ENCODE results near the gene NRG2.

Gene NRG2

DNA sequence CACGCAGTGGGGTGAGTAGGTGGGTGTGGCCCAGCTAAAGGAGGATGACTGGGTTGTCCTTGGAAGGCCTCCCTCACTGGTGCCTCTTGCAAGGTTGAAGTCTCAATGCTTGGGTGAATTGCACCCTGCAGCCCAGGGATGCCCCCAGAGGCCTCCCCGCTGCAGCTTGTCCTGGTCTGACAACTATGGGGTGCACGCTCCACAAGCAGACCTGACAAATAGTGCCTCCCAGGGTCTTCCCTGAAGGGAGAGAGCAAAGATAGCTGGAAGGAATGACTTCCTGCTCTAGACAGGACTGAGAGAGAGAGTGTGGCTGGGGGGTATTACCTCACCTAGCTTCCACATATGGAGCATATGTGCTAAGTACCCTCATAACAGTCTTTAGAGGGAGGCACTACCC is 245.8 kb downstream of the NRG2 start:
- peaks cover 0 to 17% (median 14%) of the 10 kb centered on the region in 4 donors for H3K4me1 ChIP-seq
- no peak overlapping the region for H3K4me3 ChIP-seq
- peaks cover 0 to 69% of the 10 kb centered on the region in 2 donors for H3K27me3 ChIP-seq
- no peak overlapping the region for H3K27ac ChIP-seq
- no peak for TF ChIP-seq CTCF (IDR thresholded peaks at IDR 0.05)
- H3K9me3 ChIP-seq: no peaks in the 10 kb centered on the region
- intact Hi-C loops (cut with DNase I; ENCODE audit: low total_unique reads): no loop called here
- DNase-seq: no peak
- no peaks in the 10 kb centered on the region for H3K36me3 ChIP-seq

Measured in tibial artery (tissue), 4 donors.